Measurements from ENCODE around the gene LSM14B.

Gene LSM14B

DNA sequence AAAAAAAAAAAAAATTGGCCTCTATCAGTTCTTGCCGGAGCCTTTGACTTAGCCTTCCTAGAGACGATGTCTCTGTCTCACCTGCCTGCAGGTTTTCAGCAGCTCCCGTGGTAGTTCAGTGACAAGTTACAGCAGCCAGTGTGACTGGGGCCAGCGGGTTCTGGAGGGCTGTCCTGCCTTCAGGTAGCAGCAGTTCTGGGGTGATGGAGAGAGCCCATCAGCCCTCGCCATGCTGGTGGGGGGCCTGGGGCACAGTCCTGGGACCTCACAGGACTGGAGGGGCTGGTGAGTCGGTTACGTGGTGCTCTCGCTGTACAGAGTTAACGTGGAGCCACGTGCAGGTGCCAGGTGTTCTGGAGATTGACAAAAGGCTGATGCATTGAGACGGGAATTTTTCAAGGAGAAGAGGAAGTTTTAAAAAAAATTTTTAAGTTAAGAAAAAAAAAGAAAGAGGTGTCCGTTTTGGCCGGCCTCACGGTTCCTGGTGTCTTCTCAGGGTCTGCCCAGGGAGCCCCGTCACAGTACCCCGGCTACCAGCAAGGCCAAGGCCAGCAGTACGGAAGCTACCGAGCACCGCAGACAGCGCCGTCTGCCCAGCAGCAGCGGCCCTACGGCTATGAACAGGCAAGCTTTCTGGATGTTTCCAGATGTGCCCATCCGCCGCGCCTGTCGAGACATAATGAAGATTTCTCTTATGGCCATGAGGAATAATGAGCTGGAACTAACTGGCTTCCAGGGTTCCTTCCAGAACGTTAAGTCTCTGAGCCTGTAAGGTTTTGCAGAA is 51.9 kb downstream of the LSM14B start:
- TF ChIP-seq, protein P1, sequence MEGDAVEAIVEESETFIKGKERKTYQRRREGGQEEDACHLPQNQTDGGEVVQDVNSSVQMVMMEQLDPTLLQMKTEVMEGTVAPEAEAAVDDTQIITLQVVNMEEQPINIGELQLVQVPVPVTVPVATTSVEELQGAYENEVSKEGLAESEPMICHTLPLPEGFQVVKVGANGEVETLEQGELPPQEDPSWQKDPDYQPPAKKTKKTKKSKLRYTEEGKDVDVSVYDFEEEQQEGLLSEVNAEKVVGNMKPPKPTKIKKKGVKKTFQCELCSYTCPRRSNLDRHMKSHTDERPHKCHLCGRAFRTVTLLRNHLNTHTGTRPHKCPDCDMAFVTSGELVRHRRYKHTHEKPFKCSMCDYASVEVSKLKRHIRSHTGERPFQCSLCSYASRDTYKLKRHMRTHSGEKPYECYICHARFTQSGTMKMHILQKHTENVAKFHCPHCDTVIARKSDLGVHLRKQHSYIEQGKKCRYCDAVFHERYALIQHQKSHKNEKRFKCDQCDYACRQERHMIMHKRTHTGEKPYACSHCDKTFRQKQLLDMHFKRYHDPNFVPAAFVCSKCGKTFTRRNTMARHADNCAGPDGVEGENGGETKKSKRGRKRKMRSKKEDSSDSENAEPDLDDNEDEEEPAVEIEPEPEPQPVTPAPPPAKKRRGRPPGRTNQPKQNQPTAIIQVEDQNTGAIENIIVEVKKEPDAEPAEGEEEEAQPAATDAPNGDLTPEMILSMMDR (IDR thresholded peaks at IDR 0.05; ENCODE audit: low read depth, low read length), result no peak
- in situ Hi-C loops (cut with HindIII; ENCODE audit: low sequenced_read_pairs), result no loop called here
- no peak for DNase-seq (ENCODE audit: low read depth, low spot score)
- H3K4me3 ChIP-seq (ENCODE audit: low read depth, low read length), result no peak overlapping the region

DNA sequence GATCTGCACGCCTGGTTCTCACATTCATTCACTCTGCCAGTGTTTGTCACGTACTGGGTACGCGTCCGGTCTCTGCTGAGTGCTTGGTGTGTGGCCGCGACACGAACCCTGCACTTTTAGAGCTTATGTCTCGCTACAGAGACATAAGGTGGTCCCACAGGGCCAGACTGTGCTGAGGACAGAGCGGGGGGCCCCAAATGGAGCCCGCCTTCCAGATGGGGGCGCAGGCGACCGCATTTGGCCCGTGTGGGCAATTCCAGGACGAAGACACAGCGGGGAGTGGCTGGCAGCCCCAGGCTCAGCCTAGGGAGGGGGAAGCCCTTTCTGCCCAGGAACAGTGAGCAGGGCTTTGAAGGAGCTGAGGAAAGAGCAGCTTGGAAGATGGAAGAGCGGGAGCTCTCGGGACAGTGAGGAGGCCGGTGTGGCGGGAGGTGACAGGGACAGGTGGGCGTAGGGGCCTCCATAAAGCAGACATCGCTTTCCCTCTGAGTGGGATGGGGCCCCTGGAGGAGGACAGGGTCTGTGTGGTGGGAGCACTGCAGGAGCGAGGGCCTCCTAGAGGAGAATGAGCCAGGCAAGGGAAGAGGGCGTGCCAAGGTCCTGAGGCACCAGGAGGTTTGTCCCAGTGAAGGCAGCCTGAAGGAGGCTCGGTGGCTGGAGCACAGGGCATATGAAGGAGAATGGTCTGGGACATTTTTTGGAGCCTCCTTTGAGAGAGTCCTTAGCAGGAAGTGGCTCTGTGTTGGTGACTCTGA is 52.8 kb downstream of the LSM14B start:
- in situ Hi-C loops (cut with HindIII; ENCODE audit: low sequenced_read_pairs), result no loop called here
- H3K4me3 ChIP-seq (ENCODE audit: low read depth, low read length), result no peak overlapping the region
- no peak for DNase-seq (ENCODE audit: low read depth, low spot score)
- TF ChIP-seq, protein P1 (IDR thresholded peaks at IDR 0.05; ENCODE audit: low read depth, low read length), result no peak

DNA sequence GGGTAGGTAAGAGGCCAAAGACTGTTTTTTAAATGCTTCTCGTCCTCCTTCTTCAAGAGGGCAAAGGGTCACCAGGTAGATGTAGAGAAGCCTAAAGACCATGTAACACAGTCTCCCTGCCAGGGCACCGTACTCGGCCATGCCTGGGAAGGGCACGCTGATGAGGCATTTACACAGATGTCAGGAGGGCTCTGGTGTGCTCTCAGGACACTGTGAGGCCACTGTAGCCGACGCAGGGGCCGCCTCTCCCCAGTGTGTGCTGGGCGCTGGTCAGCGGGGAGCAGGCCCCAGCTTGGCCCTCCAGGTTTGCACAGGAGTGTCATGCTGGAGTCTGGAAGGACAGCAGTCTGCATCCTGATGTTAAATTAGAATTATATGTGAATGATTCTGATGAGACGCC is 53.4 kb downstream of the LSM14B start:
- H3K4me3 ChIP-seq (ENCODE audit: low read depth, low read length), result no peak overlapping the region
- TF ChIP-seq, protein P1 (IDR thresholded peaks at IDR 0.05; ENCODE audit: low read depth, low read length), result no peak
- in situ Hi-C loops (cut with HindIII; ENCODE audit: low sequenced_read_pairs), result no loop called here
- DNase-seq (ENCODE audit: low read depth, low spot score), result no peak

DNA sequence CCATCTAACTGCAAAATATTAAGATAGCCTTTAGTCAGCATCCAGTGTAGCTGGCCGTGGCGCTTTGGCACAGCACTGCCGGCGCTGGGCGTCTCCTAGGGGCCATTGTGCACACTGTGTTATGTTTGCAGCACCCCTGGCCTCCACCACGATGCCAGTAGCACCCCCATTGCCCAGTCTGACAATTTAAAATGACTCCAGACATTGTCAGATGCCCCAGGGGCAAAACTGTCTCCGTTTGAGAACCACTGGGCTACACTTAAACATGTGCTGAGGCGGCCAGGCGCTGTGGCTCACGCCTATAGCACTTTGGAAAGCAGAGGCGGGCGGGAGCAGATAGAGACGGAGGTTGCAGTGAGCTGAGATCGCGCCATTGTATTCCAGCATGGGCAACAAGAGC is 54.6 kb downstream of the LSM14B start:
- in situ Hi-C loops (cut with HindIII; ENCODE audit: low sequenced_read_pairs), result no loop called here
- no peak overlapping the region for H3K4me3 ChIP-seq (ENCODE audit: low read depth, low read length)
- TF ChIP-seq, protein P1 (IDR thresholded peaks at IDR 0.05; ENCODE audit: low read depth, low read length), result no peak
- no peak for DNase-seq (ENCODE audit: low read depth, low spot score)

DNA sequence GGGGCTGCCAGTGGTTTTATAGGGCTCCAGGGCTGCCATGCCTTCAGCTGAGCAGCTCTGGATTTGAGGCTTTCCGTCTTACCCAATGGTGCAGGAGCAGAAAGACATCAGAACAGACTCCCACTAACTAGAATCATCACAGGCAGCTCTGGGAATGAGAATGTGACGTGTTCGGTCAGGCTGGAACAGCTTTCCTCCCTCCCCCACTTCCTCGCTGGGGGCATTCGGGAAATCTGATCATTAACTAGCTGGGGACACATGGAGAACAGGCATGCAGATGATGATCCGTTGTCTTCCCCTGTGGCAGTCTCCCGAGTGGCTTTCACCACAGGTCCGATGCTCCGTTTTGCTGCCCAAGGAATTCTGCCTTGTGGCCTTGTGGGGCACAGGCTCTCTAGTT is 55.0 kb downstream of the LSM14B start:
- no peak overlapping the region for H3K4me3 ChIP-seq (ENCODE audit: low read depth, low read length)
- in situ Hi-C loops (cut with HindIII; ENCODE audit: low sequenced_read_pairs), result no loop called here
- no peak for DNase-seq (ENCODE audit: low read depth, low spot score)
- TF ChIP-seq, protein P1 (IDR thresholded peaks at IDR 0.05; ENCODE audit: low read depth, low read length), result no peak

DNA sequence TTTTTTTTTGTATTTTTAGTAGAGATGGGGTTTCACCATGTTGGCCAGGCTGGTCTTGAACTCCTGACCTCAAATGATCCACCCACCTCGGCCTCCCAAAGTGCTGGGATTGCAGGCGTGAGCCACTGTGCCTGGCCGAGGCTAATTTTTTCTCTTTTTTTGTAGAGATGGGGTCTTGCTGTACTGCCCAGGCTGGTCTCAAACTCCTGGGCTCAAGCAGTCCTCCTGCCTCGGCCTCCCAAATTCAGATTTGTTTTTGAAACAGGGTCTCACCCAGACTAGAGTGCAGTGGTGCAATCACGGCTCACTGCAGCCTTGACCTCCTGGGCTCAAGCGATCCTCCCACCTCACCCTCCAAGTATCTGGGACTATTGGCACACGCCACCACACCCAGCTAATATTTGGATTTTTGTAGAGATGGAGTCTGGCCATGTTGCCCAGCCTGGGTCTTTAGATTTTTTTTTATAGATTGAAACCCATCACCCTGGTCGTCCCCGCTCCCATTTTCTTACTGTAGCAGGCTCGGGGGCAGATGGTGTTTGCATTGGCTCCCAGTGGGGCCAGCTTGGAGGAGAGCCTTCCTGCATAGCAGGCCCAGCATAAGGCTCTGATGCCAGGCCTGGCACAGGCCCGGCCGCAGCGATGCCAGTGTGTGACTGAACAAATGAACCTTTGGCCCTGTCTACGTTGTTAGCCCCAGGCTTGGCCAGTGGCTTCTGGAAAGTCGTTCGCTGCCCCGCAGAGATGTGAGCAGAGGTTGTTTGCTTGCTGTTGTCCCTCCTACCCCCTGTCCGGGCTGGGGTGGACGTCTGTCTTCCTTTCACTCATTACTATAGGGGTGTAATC is 56.3 kb downstream of the LSM14B start:
- no peak overlapping the region for H3K4me3 ChIP-seq (ENCODE audit: low read depth, low read length)
- TF ChIP-seq, protein P1 (IDR thresholded peaks at IDR 0.05; ENCODE audit: low read depth, low read length), result no peak
- in situ Hi-C loops (cut with HindIII; ENCODE audit: low sequenced_read_pairs), result no loop called here
- no peak for DNase-seq (ENCODE audit: low read depth, low spot score)
